IPS-NIHi7 (cell line): Measurements from ENCODE around the gene MFAP2.

Experiments used
- DNase-seq: peaks from one replicate; pipeline ENCODE4 v3.0.0; 2012; ENCODE audit warnings: mixed read lengths; ENCODE audit errors: extremely low spot score

The MFAP2 gene

DNA sequence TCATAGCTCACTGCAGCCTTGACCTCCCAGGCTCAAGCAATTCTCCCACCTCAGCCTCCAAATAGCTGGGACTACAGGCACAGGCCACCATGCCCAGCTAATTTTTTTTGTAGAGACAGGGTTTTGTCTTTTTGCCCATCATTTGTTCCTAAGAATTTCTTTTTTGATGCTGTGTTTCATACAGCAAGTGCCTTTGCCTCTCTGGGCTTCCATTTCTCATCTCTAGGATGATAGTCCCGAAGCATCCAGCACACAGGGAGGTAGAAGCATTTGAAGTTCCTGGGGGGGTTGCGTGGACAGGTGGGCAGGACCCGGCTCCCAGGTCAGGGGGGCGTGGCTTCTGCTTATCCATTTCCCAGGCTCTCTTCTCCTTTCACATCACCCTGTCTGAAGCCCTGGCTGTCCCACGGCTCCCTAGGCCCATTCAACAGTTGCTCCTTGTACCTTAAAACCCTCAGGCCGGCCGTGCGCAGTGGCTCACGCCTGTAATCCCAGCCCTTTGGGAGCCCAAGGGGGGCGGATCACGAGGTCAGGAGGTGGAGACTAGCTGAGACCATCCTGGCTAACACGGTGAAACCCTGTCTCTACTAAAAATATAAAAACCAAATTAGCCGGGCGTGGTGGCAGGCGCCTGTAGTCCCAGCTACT lies 27.9 kb upstream of the MFAP2 start:
- DNase-seq = no peak

GRCh38 chr1:17007121-17007520 lies 26.7 kb upstream of the MFAP2 start:
- peak; percentile 60 for DNase-seq

- DNase-seq = no peak
Measured at GRCh38 chr1:17005365-17005740, 24.9 kb upstream of the MFAP2 start.

GRCh38 chr1:17004466-17005364 lies 24.3 kb upstream of the MFAP2 start:
- peak; percentile 52 for DNase-seq

DNA sequence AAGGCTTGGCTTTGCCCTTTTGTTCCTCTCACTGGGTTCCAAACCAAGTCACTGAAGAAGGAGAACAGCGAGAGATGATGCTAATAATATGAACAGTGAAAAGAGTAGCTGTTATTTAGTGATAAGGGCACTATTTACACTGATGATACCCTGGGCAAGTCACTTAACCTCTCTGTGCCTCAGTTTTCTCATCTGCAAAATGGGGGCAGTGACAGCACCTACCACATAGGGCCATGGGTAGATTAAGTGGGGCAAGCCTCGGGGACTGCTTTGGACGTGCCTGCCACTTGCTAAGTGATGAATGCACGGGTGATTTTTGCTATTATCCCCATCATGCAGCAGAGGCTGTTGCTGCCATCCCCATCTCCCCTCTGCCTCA lies 22.1 kb upstream of the MFAP2 start:
- no peak for DNase-seq

DNA sequence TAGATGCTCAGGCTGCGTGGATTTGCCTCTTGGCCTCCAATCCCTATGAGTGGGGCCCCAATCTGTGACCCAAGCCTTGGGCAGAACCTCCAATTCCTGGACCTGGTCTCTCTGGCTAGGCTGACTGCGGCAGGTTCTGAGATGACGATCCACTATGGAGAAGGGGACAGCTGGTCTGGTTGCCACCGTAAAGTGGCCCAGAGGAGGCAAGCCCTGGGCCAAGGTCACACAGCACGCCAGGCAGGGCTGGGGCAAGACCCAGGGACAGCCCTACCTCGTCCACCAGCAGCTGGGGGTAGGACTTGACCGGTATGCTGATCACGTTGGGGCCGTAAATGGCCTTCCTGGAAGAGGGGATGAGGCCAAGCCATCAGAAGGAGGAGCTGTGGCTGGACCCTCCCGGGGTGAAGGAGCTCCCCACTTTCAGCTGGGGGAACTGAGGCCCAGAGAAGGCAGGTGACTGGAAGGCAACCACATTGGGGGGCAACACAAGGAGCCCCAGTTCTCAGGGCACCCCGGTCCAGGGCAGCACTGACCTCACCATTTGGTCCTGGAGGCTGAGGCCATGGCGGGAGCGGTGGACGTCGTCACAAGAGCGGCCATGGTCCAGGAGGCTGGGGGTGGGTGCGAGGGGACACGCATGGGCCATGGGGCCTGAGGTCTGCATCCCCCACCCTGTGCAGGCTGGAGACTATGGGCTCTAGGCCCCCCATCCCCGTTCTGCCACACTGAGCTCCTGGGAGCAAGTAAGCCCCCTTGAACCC lies 21.5 kb upstream of the MFAP2 start:
- DNase-seq = no peak

- no peak for DNase-seq
Measured at GRCh38 chr1:16999863-17000262, 19.4 kb upstream of the MFAP2 start.

- no peak for DNase-seq
Measured at GRCh38 chr1:16998589-16998988, 18.2 kb upstream of the MFAP2 start.

GRCh38 chr1:16996845-16997244 lies 16.4 kb upstream of the MFAP2 start:
- no peak for DNase-seq

- no peak for DNase-seq
Measured at GRCh38 chr1:16993521-16994038, 13.2 kb upstream of the MFAP2 start.

DNA sequence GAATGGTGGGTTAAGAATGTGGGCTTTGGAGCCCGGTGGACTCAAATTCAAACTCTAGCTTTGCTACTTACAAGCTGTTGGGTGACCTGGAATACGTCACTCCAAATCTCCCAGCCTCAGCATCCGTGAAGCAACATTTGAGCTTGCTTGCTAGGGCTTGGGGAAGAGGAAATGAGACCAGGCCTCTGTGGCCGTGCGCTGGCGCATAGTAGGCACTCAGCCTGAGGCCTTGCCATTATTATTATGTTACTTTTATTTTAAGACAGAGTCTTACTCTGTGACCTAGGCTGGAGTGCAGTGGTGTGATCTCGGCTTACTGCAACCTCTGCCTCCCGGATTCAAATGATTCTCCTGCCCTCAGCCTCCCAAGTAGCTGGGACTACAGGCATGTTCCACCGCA lies 12.3 kb upstream of the MFAP2 start:
- no peak for DNase-seq

DNA sequence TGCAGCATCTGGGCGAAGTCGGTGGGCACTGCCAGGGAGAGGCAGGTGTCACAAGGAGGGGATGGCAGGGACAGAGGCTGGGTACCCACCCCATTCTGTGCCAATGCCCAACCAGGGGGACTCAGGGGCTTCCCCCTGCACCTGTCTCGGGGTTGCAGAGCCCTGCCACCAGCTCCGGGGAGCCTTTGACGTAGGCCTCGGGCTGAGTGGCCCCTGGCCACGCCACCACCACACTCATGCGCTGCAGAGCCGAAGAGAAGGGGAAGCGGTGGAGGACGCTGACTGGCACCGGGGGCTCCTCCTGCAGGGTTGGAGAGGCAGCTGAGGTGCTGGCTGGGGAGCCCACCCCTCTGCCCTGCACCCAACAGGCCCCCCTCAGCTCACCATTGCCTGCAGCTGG lies 11.7 kb upstream of the MFAP2 start:
- DNase-seq = no peak

DNA sequence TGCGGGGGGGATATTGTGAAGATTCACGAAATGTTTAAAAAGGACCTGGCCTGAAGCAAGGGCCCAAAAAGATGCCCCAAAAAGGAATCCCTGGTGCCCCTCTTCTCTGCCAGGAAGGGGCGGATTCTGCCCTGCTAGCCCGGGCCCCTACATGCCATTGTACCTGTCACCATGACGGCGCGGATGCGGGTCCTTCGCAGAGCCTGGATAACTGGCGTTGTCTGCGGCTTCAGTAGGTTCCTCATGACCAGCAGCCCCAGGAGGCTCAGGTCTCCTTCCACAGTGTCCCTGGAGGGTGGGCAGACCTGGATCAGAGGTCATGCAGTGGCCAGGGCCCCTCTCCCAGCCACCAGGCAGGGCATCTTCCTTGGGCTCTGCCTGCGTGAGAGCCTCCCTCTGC lies 11.2 kb upstream of the MFAP2 start:
- no peak for DNase-seq

DNA sequence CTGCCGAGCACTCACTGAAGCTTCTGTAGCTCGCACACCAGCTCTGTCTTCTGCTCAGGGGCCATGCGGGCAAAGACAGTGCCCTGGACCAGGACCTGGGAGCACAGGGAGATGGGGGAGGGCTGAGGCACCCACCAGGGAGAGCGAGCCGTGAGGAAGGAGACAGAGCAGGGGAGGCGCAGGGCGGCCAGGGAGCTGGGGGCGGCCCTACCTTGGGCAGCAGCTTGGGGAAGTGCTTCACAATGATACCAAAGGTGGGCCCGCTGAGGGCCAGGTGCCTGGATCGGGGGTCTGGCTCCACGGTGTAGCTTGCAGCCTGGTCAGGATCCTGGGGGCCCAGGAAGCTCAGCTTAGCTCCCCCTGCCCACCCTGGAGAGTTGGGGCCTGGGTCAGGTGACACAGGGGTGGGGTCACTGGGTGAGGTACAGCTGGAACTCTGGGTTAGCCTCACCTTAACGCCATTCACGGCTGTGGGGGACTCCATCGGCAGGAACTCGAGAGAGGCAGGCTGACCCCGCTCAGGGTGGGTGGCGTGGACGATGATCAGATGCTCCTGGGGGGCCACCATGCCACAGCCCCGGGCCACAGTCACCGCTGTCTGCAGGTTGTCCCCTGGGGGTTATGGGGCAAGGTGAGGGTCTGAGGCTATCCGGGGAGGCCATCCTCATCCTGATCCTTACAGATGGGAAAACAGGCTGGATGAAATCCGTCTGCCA lies 9.4 kb upstream of the MFAP2 start:
- no peak for DNase-seq

GRCh38 chr1:16988210-16988609 lies 7.8 kb upstream of the MFAP2 start:
- no peak for DNase-seq

GRCh38 chr1:16986962-16987361 lies 6.5 kb upstream of the MFAP2 start:
- peak; percentile 93 for DNase-seq

DNA sequence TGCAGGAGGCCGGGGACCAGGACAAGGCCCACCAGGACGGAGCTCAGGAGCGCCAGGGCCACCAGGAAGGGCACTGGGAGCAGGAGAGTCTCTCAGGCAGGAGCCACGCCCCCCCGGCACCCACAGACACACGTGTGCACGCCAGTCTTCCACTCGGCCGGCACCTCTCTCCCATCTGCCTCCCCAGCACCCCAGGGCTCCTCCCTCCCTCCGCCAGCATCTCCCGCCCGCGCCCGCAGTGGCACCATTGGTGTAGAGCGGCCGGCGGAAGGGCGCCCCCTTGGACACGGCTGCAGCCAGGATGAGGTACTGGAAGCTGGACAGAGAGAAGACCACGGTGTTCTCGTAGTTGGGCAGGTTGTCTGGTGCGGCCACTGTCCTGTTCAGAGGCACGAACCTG lies 6.1 kb upstream of the MFAP2 start:
- no peak for DNase-seq

DNA sequence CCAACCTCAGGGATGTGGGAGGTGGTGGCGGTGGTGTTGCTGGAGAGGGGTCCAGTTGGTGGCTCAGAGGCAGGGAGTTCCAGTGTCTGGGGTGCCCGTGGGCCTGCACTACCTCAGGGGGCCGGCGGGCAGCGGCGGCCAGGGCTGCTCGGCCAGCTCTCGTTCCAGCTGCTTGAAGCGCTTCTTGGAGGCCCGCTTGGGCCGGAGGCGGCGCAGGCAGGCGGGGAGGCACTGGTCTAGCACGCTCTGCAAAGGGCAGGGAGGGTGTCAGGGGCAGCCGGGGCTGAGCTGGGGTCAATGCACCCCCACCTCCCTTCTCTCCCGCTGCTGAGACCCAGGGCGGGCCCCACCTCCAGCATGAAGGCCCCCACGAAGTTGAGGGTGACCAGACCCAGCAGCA lies 5.7 kb upstream of the MFAP2 start:
- DNase-seq = no peak

DNA sequence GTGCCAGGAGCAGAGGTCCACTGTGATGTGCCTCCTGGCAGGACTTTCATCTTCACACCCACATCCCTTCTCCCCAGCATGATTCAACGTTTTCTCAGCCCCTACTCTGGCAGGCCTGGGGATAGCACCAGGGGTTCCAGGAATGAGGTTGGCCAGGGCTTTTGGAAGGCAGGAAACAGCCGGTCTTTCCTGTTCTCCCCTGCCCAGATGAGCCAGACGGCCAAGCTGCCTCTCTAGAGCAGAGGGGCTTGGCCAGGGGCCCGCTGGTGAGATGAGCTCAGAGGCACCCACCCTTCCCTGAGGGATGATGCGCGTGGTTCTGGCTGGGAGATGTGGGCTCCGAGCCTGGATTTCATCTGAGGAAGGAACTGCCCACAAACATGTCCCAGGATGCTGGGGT lies 4.3 kb upstream of the MFAP2 start:
- DNase-seq = no peak

DNA sequence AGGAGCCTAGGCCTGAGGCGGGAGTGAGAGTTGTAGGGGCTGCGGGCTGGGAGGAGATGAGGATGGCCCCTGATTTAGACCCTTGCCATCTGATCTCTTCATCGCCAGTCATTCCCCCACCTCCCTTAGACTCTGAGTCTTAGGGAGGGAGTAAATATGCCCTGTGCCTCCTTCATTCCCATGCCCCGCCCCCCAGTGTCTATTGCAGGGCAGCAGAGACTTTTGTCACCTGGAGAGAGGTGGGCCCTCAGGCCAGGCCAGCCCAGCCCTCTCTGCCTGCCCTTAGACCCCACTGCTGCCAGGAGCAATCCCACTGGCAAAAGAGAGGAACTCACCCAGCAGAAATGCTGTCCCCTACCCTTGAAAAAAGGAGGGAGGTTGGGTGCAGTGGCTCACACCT lies 3.2 kb upstream of the MFAP2 start:
- DNase-seq = no peak

GRCh38 chr1:16982902-16983301 lies 2.5 kb upstream of the MFAP2 start:
- DNase-seq = no peak
